HL-60 (cell line): Measurements from ENCODE around the gene SMIM1.

Experiments used
- CTCF ChIP-seq: IDR thresholded peaks from one replicate; pipeline ENCODE4 v1.5.1; 2011; ENCODE audit warnings: low read length, control low read depth, inconsistent platforms; ENCODE audit not compliant: insufficient read depth
- REST ChIP-seq: IDR thresholded peaks from 2 replicates; pipeline ENCODE4 v1.6.1; 2012; ENCODE audit warnings: low read depth; ENCODE audit not compliant: insufficient replicate concordance
- SPI1 ChIP-seq: IDR thresholded peaks from 2 replicates; pipeline ENCODE4 v1.6.1; 2012; ENCODE audit warnings: low read depth, mild to moderate bottlenecking, borderline replicate concordance

GRCh38 chr1:3761296-3762010 is 11.1 kb upstream of the SMIM1 start:
- TF ChIP-seq REST (no peak), CTCF (no peak), SPI1 (no peak)
